A549 treated with CpdA at 1 μM for 4 hours (cell line): ENCODE results near the gene WDCP. TPM values are rescaled to one million over a fixed set of nuclear protein-coding genes. Genes with fewer than 3 reads are reported as not detected.

Experiments
- total RNA-seq: library from RNA; stranded (reverse); fragments of 200-300 nt; extraction: Qiagen RNA extraction; gene quantifications from 5 replicates; pipeline ENCODE4 v1.2.3, GENCODE V29; 2022; ENCODE audit warnings: low read depth

The WDCP gene, protein sequence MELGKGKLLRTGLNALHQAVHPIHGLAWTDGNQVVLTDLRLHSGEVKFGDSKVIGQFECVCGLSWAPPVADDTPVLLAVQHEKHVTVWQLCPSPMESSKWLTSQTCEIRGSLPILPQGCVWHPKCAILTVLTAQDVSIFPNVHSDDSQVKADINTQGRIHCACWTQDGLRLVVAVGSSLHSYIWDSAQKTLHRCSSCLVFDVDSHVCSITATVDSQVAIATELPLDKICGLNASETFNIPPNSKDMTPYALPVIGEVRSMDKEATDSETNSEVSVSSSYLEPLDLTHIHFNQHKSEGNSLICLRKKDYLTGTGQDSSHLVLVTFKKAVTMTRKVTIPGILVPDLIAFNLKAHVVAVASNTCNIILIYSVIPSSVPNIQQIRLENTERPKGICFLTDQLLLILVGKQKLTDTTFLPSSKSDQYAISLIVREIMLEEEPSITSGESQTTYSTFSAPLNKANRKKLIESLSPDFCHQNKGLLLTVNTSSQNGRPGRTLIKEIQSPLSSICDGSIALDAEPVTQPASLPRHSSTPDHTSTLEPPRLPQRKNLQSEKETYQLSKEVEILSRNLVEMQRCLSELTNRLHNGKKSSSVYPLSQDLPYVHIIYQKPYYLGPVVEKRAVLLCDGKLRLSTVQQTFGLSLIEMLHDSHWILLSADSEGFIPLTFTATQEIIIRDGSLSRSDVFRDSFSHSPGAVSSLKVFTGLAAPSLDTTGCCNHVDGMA
- 12.0 to 15.3 TPM (median 13.0 TPM) in 5 replicates for total RNA-seq

GRCh38 chr2:24046930-24047702 lies at the start of gene WDCP:
Gene WDCP (minus strand): TSS chr2:24047391. CDS start chr2:24039494, 7,897 bp downstream.

GRCh38 chr2:24084386-24085199 lies 37.4 kb upstream of the WDCP start, which contains the start of gene TP53I3:
Gene TP53I3 (minus strand): TSS chr2:24084834. CDS start chr2:24084326, 508 bp downstream.

DNA sequence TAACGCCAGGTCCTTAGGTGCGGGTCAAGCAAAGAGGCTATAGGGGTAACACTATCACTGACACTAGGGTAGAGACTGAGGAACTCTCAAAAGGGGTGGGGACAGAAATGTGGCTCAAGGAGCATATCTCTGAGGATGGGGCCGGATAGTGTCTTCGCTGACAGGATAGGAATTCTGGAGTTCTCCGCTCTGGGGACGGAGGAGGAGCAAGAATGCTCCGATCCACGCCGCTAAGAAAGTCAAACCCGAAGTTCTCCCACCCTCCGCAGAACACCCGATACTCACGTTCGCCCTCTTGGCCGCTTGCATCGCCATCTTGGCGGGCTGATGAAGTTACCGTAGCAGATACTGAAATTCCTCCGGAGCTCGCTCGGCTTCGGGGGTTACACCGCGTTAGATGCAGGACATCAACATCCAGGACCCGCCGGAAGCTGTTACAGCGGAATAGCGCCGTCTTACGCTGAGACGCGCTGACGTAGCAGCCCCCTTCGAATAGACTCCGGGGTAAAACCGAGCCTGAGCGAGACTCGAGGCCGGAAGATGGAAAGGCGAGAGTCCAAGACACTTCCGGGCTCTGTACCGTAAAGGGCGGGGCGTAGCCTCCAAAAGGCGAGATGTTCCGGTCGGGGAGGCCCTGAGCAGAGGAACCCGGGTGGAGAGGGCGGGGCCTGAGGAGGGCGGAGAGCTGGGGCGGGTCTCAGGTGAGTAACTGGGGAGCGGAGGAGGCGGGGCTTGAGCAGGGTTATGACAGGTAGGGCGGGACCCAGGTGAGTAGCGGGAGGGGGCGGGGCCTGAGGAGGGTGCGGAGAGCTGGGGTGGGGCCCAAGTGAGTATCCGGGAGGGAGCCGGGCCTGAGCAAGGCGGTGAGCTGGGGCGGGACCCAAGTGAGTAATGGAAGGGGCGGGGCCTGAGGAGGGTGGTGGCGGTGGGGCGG lies 29.0 kb upstream of the WDCP start, which contains the start of gene SF3B6:
SF3B6 (minus strand) TSS at position 412 of the 934 bp plus-strand sequence; CDS start at position 315, 97 bp downstream.

GRCh38 chr2:24049485-24050021 lies 2.4 kb upstream of the WDCP start, which contains the start of gene FKBP1B:
Gene FKBP1B (plus strand): TSS chr2:24049741. CDS start chr2:24049850, 109 bp downstream.

GRCh38 chr2:24009680-24010476 lies 37.3 kb downstream of the WDCP start, which contains the start of gene MFSD2B:
Gene MFSD2B (plus strand): TSS chr2:24010085. CDS start chr2:24010097, 12 bp downstream.

Other genes starting within 250 kb of the WDCP start
- gene ATAD2B, start 120.3 kb downstream of the WDCP start, total RNA-seq: 5.9 to 8.5 TPM (median 6.4 TPM) in 5 replicates
- gene UBXN2A, start 106.9 kb downstream of the WDCP start, total RNA-seq: 19.3 to 23.4 TPM (median 20.5 TPM) in 5 replicates
- 0.14 to 0.84 TPM (median 0.37 TPM) in 5 replicates for gene MFSD2B, start 37.3 kb downstream of the WDCP start, total RNA-seq
- 8.6 to 10.1 TPM (median 8.9 TPM) in 5 replicates for gene FKBP1B, start 2.4 kb upstream of the WDCP start, total RNA-seq
- gene SF3B6, start 28.9 kb upstream of the WDCP start, total RNA-seq: 161 to 221 TPM (median 177 TPM) in 5 replicates
- gene TP53I3, start 37.4 kb upstream of the WDCP start, total RNA-seq: 164 to 190 TPM (median 177 TPM) in 5 replicates
- 1.0 to 1.7 TPM (median 1.2 TPM) in 5 replicates for gene PFN4, start 75.9 kb upstream of the WDCP start, total RNA-seq
- 1.3 to 4.6 TPM (median 2.0 TPM) in 5 replicates for gene FAM228B, start 76.1 kb upstream of the WDCP start, total RNA-seq
- not detected in 5 replicates for gene FAM228A, start 127.7 kb upstream of the WDCP start, total RNA-seq